Raji (cell line): ENCODE results near the gene TOR2A.

Experiments
- POLR2A ChIP-seq: IDR thresholded peaks from 2 replicates; pipeline ENCODE4 v1.6.1; 2011; ENCODE audit warnings: low read depth, low read length, control low read depth; ENCODE audit not compliant: insufficient read depth

Gene TOR2A

GRCh38 chr9:127754099-127755060 is 19.3 kb upstream of the TOR2A start:
- TF ChIP-seq POLR2A: no peak

GRCh38 chr9:127753622-127754021 is 18.5 kb upstream of the TOR2A start:
- no peak for TF ChIP-seq POLR2A

- no peak for TF ChIP-seq POLR2A
These were observed 18.1 kb upstream of the TOR2A start for GRCh38 chr9:127753148-127753547.

GRCh38 chr9:127751269-127752054 is 16.4 kb upstream of the TOR2A start:
- TF ChIP-seq POLR2A: no peak

- no peak for TF ChIP-seq POLR2A
These were observed 14.1 kb upstream of the TOR2A start for GRCh38 chr9:127749090-127749787.

- no peak for TF ChIP-seq POLR2A
These were observed 12.0 kb upstream of the TOR2A start for GRCh38 chr9:127746959-127747569.

- no peak for TF ChIP-seq POLR2A
These were observed 9.5 kb upstream of the TOR2A start for GRCh38 chr9:127744398-127745110.

- TF ChIP-seq POLR2A: no peak
These were observed 7.5 kb upstream of the TOR2A start for GRCh38 chr9:127742435-127743088.

- TF ChIP-seq POLR2A: no peak
These were observed 6.8 kb upstream of the TOR2A start for GRCh38 chr9:127741831-127742434.

GRCh38 chr9:127739614-127740330 is 4.7 kb upstream of the TOR2A start:
- TF ChIP-seq POLR2A: no peak

- no peak for TF ChIP-seq POLR2A
These were observed 3.6 kb upstream of the TOR2A start for GRCh38 chr9:127738666-127739065.

GRCh38 chr9:127735530-127736185 is 564 bp upstream of the TOR2A start:
- TF ChIP-seq POLR2A: no peak
